Activated B cell treated with CpG ODN at 0.5 μM for 24 hours (primary cell): ENCODE measurements around the gene RCAN2. TPM values are rescaled to one million over a fixed set of nuclear protein-coding genes. Genes with fewer than 3 reads are reported as not detected.

ENCODE experiments used
- ATAC-seq: fragments of 200-7000 bp; cut with Tn5 transposase; one replicate; pipeline ENCODE4 v1.10.0; 2021; ENCODE audit warnings: low read depth, mild to moderate bottlenecking, moderate library complexity
- CTCF ChIA-PET: fragments of 350-600 bp; sonication (Branson Sonifier 250); formaldehyde crosslinking; loops from one replicate; lab custom pipeline; 2021; ENCODE audit warnings: antibody characterized with exemption; lab: Charles Lee
- POLR2A ChIA-PET: fragments of 350-600 bp; sonication (Branson Sonifier 250); formaldehyde crosslinking; loops from one replicate; lab custom pipeline; 2021; ENCODE audit warnings: antibody characterized with exemption; lab: Charles Lee
- DNase-seq: peaks from one replicate; pipeline ENCODE4 v3.0.0; 2022
- H3K27ac Mint-ChIP-seq: one replicate; pipeline ENCODE4 v1.8.0; 2020; ENCODE audit warnings: mixed read lengths
- H3K27me3 Mint-ChIP-seq: one replicate; pipeline ENCODE4 v1.8.0; 2021; ENCODE audit warnings: mixed read lengths
- H3K36me3 Mint-ChIP-seq: one replicate; pipeline ENCODE4 v1.8.0; 2021; ENCODE audit warnings: low read depth, mixed read lengths
- H3K4me1 Mint-ChIP-seq: one replicate; pipeline ENCODE4 v1.8.0; 2021; ENCODE audit warnings: mixed read lengths
- H3K4me3 Mint-ChIP-seq: one replicate; pipeline ENCODE4 v1.8.0; 2020; ENCODE audit warnings: mild to moderate bottlenecking, mixed read lengths
- H3K9me3 Mint-ChIP-seq: one replicate; pipeline ENCODE4 v1.8.0; 2020; ENCODE audit warnings: mixed read lengths
- CTCF ChIP-seq: fragments of 200-600 bp; IDR thresholded peaks from one replicate; pipeline ENCODE4 v1.8.0; 2022; ENCODE audit warnings: antibody characterized with exemption, mild to moderate bottlenecking
- intact Hi-C: fragments of 100-400 bp; cut with micrococcal nuclease; formaldehyde crosslinking; loops from one replicate; pipeline ENCODE4 v1.15.1; 2024
- total RNA-seq: library from RNA; stranded (reverse); gene quantifications from 2 replicates; pipeline ENCODE4 v1.2.3, GENCODE V29; 2022

Gene RCAN2
- total RNA-seq, 1 donor from 2014 or later: not detected

- CTCF ChIA-PET: no interaction called here
Observed at GRCh38 chr6:46500382-46500781, 9.1 kb upstream of the RCAN2 start.

GRCh38 chr6:46491628-46492547 lies 639 bp upstream of the RCAN2 start:
- DNase-seq: no peak
- CTCF ChIA-PET: interaction anchor here (1.0 to 1.2 kb wide), 3 partner anchors 270 to 272 kb away, joined by 3 to 4 read pairs (median 3); no protein-coding TSS in a partner anchor
- ATAC-seq: peak; percentile 53
- intact Hi-C loops: loop anchor here (2.0 to 5.0 kb wide), 2 partner anchors 271 to 400 kb away; no protein-coding TSS in a partner anchor
- Mint-ChIP-seq H3K9me3 (no peaks in the 10 kb centered on the region), H3K4me1 (peaks cover 10% of the 10 kb centered on the region), H3K36me3 (no peaks in the 10 kb centered on the region), H3K27me3 (peaks cover 63% of the 10 kb centered on the region), H3K27ac (no peak overlapping the region), H3K4me3 (peak overlapping the region; percentile 71)
- TF ChIP-seq CTCF: no peak
- POLR2A ChIA-PET: no interaction called here

More at GRCh38 chr6:46500382-46500781, 9.1 kb upstream of the RCAN2 start:
- no peaks in the 10 kb centered on the region for H3K36me3 Mint-ChIP-seq
- H3K27me3 Mint-ChIP-seq: peaks cover 30% of the 10 kb centered on the region
- no peak overlapping the region for H3K4me3 Mint-ChIP-seq
- intact Hi-C loops: no loop called here
- no peak overlapping the region for H3K27ac Mint-ChIP-seq
- no peak for TF ChIP-seq CTCF
- H3K9me3 Mint-ChIP-seq: no peaks in the 10 kb centered on the region
- no peak for DNase-seq
- ATAC-seq: no peak
- POLR2A ChIA-PET: no interaction called here
- H3K4me1 Mint-ChIP-seq: peaks cover 2% of the 10 kb centered on the region

- Mint-ChIP-seq H3K27me3 (peaks cover 66% of the 10 kb centered on the region), H3K9me3 (no peaks in the 10 kb centered on the region), H3K4me1 (peaks cover 10% of the 10 kb centered on the region), H3K36me3 (no peaks in the 10 kb centered on the region), H3K27ac (no peak overlapping the region), H3K4me3 (peak overlapping the region; percentile 65)
- ATAC-seq: no peak
- no peak for TF ChIP-seq CTCF
- ChIA-PET CTCF (interaction anchor here (1.0 kb wide), 2 partner anchors 269 to 270 kb away, joined by 3 to 4 read pairs; no protein-coding TSS in a partner anchor), POLR2A (no interaction called here)
- DNase-seq: peak; percentile 14
- intact Hi-C loops: loop anchor here (2.0 to 5.0 kb wide), 2 partner anchors 270 to 398 kb away; no protein-coding TSS in a partner anchor
Observed at GRCh38 chr6:46490425-46491200, 636 bp downstream of the RCAN2 start.

GRCh38 chr6:46486181-46486580 lies 5.1 kb downstream of the RCAN2 start:
- H3K36me3 Mint-ChIP-seq: no peaks in the 10 kb centered on the region
- DNase-seq (no peak), ATAC-seq (no peak)
- no peak overlapping the region for H3K27ac Mint-ChIP-seq
- no peak for TF ChIP-seq CTCF
- intact Hi-C loops: no loop called here
- POLR2A ChIA-PET: no interaction called here
- peaks cover 50% of the 10 kb centered on the region for H3K27me3 Mint-ChIP-seq
- CTCF ChIA-PET: no interaction called here
- H3K4me3 Mint-ChIP-seq: no peak overlapping the region
- H3K4me1 Mint-ChIP-seq: peaks cover 7% of the 10 kb centered on the region
- H3K9me3 Mint-ChIP-seq: no peaks in the 10 kb centered on the region
